GM21390 (cell line): ENCODE results near the gene CHTOP.
"Not testable (repeated sequence)": the region's sequence is repeated elsewhere in the genome, so short reads cannot be mapped to it uniquely, and the experiment has no call there.

Experiments used
- ATAC-seq: cut with Tn5 transposase; IDR thresholded peaks from one replicate; pipeline ENCODE4 v1.9.1; 2021; ENCODE audit not compliant: unreplicated experiment

The CHTOP gene

DNA sequence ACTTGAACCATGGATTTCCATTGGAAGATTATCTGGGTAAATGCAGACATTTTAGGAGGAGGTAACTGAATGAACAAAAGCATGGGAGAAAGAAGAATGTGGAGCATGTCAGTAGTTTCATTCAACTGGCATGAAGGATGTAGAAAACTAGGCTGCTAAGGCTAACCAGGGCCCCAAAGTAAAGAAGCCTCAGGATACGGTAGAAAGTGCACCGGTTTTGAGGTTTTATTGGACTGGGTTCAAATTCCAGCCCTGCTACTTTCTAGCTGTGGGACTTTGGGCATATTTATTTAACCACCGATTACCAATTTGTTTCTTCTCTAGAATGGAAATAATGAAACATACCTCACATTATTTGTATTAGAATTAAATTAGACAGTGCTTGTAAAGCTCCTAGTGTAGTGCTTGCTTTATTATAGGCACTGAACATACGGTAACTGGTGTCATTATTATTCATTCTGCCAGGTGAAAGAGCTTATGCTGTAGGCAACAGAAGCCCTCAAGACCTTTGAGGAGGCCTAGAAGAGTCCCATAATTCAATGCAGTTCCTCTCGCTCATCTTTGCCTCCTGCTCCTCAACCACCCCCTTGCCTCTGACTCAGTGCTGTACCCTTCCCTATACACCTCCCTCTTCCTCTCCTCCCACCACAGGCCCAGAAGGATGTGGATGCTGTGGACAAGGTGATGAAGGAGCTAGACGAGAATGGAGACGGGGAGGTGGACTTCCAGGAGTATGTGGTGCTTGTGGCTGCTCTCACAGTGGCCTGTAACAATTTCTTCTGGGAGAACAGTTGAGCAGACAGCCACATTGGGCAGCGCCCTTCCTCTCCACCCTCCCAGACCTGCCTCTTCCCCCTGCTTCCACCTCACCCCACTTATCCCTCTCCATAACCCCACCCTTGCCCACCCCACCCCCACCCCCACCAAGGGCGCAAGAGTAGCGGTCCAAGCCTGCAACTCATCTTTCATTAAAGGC lies 2.5 kb upstream of the CHTOP start:
- no peak for ATAC-seq

DNA sequence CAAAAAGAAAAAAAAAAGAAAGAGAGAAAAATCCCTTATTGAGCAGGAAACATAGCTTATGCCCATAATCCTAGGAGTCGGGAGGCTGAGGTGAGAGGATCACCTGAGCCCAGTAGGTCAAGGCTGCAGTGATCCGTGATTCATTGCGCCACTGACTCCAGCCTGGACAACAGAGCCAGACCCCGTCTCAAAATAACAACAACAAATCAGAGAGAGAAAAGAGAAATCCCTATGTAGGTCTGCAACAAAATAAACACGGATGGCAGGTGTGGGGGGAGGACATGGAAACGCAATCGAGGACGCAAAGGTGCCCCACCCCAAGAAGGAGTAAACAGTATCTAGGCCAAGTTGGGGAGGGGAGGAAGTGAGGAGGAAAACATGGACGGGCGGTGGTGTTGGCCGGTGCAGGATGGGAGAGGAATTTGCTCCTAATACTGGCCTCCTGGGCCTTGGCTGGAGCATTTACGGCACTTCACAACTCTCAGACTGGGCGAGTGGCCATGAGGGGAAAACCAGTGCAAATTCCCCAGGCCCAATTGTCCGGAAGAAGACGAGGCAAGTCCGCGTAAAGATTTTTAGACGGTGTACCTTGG lies 609 bp upstream of the CHTOP start:
- no peak for ATAC-seq

DNA sequence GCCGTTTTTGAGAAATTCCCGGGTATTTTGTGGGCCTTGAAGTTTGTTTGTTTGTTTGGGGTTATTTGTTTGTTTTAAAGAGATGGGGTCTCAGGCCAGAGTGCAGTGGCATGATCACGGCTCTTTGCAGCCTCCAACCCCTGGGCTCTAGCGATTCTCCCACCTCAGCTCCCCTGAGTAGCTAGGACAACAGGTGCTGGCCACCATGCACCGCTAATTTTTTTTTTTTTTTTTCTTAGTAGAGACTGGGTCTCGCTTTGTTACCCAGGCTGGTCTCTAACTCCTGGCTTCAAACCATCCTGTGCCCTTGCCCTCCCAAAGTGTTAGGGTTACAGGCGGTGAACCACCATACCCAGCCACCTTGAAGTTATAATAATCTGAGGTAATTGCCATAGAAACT lies 2.0 kb downstream of the CHTOP start:
- ATAC-seq, result no peak

DNA sequence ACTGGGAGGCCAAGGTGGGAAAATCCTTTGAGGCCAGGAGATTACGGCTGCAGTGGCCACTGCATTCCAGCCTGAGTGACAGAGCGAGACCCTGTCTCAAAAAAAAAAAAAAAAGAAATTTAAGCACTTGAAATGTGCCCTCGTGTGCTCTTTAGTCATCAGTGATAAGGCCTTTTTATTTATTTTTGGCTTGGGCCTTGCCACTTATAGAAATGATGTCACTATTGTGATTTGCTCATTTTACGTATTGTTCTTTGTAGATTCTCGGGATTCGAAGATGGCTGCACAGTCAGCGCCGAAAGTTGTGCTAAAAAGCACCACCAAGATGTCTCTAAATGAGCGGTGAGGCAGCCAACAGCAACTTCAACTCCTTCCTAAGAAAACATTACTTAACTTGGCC lies 2.4 kb downstream of the CHTOP start:
- ATAC-seq, result no peak

DNA sequence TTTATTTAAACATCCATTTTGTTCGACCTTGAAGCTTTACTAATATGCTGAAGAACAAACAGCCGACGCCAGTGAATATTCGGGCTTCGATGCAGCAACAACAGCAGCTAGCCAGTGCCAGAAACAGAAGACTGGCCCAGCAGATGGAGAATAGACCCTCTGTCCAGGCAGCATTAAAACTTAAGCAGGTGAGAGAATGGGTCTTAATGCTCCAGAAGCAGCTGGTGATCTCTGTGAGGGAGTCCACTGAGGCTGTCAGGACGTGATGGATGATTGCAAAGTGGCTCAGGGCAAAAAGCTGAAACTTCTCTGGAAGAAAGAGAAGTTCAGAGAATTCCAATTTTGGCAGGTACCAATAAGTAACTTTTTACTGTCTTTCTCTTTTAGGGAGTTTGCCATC lies 4.4 kb downstream of the CHTOP start:
- no peak for ATAC-seq

DNA sequence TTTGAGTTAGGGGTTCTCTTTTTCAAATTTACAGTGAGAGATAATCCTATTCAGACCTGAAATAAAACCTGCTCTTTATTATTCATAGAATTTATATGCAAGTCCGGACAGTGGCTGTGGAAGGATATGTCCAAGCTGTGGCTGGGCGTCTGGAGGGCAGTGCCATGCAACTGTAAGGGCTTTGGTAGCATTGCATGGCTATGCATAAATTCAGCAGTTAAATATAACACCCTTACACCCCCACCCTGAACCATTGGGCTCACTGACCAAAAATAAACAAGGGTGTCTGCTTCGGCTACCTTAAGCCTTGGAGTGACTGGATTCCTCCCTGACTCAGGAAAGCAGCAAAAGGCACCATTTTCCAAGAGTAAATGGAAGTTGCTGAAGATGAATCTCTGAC lies 5.4 kb downstream of the CHTOP start:
- ATAC-seq, result no peak

GRCh38 chr1:153640213-153640612 lies 6.3 kb downstream of the CHTOP start:
- ATAC-seq, result not testable (repeated sequence)

- no peak for ATAC-seq
These were observed 7.0 kb downstream of the CHTOP start for GRCh38 chr1:153640861-153641260.

DNA sequence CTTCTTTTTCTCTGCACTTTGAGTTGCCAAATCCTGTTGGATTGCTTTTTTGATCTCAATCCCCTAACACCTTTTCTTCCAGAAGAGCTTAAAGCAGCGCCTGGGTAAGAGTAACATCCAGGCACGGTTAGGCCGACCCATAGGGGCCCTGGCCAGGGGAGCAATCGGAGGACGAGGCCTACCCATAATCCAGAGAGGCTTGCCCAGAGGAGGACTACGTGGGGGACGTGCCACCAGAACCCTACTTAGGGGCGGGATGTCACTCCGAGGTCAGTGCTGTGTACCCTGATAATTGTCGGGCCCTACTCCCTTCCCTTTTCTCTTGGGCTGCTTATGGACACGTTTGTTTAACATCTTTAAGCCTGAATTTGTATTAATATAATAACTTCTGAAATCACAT lies 8.3 kb downstream of the CHTOP start:
- ATAC-seq, result no peak

DNA sequence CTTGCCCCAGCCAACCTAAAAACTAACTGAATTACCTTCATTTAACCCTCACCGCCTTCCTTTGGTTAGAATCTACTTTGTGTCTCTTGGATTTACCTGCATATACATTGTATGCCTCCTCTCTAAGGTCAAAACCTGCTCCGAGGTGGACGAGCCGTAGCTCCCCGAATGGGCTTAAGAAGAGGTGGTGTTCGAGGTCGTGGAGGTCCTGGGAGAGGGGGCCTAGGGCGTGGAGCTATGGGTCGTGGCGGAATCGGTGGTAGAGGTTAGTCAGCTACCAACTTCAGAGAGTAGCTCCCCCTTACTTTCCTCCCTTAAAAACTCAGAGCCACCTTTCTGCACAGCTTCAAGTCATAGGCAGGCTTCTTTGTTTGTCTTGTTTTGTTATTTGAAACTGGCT lies 9.2 kb downstream of the CHTOP start:
- ATAC-seq, result no peak

- ATAC-seq, result no peak
These were observed 9.9 kb downstream of the CHTOP start for GRCh38 chr1:153643816-153644215.

- no peak for ATAC-seq
These were observed 12.9 kb downstream of the CHTOP start for GRCh38 chr1:153646672-153647345.

DNA sequence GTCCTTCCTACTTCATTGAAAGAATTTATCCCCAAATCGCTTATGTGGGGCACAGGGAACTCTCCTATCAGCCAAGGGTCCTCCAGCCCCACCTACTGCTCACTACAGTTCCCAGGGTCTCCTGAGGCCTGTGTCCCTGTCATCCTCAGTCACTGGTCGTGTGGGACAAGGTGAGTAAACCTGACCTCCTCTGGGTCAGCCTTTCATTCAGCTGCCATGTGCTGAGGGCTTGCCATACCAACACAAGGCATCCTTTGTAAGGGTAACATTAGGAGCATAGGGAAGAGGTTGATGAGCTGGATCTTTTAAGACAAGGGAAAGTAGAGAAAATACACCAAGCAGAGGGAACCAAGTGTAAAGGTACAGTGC lies 13.5 kb downstream of the CHTOP start:
- no peak for ATAC-seq

DNA sequence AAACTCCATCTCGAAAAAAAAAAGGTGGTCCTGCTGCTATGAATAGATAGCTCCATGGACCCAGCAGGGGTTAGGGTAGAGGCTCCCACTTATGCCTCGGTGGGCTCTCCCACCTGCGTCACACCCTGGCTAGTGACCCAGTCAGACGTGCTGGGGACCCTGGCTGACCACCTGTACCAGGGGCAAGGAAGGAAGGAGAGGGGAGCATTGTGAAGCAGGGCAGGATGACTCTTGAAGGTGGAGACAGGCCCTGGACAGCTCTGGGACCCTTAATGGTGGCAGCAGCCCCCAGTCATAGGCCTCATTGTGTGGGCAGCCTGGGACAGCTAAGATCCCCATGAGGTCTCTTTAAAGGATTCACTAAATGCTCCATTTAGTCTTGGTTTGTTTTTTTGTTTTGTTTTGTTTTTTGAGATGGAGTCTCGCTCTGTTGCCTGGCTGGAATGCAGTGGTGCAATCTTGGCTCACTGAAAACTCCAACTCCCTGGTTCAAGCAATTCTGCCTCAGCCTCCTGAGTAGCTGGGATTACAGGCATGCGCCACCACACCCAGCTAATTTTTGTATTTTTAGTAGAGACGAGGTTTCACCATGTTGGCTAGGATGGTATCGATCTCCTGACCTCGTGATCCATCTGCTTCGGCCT lies 14.3 kb downstream of the CHTOP start:
- no peak for ATAC-seq

DNA sequence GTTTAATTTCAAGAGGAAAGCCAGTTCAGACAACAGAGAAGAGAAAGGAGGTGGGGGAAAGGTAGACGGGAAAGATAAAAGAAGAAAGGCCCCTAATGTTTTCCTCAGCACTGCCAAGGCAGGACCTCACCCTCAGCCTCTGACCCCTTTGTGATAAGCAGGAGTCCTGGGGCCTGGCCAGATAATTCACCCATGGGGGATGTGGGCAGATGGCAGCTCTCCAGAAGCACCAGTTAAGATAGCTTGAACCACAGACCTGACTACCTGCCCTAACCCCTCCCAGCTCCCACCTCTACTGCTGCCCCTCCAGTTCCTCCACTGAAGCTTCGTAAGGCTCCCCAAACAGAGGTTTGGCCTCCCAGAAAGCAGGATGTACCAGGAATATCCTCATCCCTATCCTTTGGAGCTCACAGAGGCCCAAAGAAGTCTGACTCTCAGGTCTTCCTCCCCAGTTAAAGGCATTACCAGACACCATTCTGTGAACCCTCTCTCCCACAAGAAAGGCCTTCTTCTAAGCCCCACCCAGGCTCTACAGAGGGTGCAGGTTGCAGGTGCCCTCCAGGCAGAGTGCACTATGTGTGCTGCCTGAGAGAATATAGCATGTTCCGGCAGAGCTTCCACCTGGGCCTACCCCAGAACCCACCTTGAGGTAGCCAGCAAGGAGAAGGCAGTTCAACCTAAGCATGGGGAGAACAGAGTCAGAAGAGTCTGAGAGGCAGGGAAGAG lies 15.4 kb downstream of the CHTOP start:
- no peak for ATAC-seq

DNA sequence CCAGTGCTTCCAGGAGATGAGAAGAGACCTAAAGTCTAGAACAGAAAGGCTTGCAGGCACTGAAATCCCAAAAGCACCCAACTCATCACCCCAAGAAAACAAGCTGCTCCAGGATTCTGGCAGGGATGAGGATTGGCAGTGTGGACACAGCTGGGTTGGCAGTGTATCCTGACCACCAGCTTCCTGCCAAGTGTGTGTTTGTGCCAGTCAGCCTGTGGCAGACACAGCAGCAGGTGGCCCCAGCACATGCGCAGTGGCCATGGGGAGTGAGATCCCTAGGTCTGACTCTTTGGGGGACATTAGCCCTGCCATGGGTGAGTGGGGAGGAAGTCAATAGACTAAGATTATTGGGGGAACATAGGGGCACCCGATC lies 16.0 kb downstream of the CHTOP start:
- no peak for ATAC-seq

GRCh38 chr1:153651771-153652170 lies 17.9 kb downstream of the CHTOP start:
- ATAC-seq, result no peak

DNA sequence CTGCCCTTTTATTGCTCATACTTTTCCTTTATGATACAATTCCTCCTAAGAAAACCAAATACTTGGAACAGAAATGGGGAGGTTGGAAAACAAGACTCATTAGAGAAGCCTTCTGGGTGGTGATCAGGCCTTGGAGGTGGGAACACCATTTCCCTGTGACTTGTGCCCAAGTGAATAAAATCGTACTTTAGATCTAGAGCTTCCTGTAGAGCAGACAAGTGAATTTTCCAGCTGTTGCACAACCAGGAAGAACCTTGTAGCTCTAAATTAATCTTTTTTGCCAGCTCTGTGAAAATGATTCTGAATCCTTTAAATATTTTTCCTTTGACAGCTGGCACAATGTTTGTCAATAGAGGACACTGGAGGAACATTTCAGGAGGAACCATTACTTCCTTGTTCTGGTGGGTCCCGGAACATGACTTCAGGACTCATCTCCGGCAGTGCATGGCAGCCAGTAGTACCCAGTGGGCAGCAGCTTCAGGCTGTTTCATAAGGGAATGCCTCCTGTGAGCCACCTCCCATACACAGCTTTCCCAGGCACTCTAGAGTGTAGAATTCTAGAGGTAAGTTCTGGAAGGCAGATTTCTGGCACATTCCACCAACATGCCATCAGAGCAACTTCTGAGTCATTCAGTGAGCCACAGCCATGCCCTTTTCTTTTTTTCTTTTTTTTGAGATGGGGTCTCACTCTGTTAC lies 19.1 kb downstream of the CHTOP start:
- no peak for ATAC-seq

DNA sequence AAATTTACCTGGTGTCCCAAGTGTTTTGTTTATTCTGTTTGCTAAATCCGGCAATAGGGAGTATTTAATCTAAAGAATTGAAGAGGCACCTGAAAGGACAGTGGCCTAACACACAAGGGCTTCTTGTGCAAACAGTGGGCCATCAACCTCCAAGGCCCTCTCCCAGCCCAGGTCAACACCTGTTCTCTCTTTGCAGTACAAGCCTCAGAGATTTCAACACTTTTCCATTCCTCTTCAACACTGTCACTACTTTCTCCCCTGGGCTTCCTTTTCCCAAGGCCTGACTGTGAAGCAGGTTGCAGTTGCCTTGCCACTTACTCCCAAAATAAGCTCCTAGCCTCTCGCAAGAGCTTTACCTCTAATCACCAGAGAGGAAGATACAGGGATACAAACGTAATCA lies 21.5 kb downstream of the CHTOP start:
- no peak for ATAC-seq

DNA sequence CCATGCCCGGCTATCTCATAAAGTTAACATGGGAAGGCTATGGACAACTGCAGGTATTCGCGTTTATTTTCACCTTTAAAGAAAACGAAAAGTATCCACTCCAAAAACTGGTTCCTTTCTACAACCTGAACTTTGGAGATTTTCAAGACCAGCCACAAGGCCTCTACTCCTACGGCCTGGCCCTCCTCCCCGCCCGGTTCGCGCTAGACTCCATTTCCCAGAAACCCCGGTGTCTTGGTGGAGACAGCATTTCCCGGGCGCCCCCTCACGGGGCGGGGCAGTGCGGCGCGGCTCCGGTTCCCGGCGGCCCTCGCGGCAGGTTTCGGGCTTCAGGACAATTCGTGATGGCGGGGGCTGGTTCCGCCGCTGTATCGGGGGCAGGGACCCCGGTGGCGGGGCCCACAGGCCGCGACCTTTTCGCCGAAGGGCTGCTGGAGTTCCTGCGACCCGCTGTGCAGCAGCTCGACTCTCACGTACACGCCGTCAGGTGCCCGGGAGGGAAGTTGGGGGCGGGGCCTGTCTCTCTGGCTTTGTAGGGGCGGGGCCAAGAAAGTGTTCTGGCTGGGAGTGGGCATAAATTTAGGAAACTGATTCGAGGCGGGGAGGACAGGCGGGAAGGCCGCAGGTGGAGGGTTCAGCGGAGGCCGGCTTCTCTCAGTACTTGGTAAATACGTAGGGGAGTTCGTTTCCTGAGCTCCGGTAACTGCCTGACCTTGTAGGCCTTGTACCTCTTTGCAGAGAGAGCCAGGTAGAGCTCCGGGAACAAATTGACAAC lies 24.7 kb downstream of the CHTOP start, which contains the start of gene SNAPIN:
Gene SNAPIN (plus strand): TSS at position 304 of the 775 bp plus-strand sequence. CDS start 41 bp downstream, at position 345.
- peak; percentile 94 for ATAC-seq
